Measurements from ENCODE around the gene FBXW11. TPM values are rescaled to one million over a fixed set of nuclear protein-coding genes. Genes with fewer than 3 reads are reported as not detected.

Gene FBXW11
- total RNA-seq, 4 donors from 2014 or later: 41.1 to 49.7 (median 43.0) TPM

DNA sequence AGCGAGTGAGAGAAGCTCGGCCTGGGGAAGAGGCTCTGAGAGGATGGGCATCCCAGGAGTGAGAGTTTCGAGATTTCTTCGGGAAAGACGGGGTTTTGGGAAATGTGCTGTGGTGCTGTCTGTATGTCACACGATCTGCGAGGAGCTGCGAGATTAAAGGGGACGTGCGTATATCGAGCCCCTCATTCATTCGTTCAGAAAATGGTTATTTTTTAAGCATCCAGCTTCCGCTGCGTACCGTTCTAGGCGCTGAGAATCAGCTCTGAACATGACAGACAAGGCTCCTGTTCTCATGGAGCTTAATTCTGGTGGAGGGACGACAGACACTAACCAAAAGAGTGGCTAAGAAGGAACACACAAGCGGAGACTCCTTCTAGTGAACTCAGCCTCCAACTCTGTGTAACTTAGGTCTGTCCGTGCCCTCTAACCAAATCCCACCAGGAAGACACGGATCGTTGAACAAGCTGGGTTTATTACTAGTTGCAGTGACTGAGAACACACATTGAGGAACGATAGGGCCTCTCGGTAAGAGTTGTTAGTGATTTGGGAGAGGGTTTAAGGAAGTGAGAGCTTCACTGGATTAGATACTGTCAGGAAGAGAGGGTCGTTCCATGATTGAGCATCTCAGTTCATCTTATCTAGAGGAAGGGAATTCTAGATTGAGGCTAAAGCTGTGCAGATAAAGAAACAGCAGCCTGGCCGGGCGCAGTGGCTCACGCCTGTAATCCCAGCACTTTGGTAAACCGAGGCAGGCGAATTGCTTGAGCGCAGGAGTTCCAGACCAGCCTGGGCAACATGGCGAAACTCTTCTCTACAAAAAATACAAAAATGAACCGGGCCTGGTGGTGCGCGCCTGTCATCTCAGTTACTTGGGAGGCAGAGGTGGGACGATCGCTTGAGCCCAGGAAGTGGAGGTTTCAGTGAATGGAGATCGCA lies 1.0 kb upstream of the FBXW11 start:
- DNase-seq (ENCODE audit: low spot score in 2 of 2): no peak
- Histone ChIP-seq H3K4me3 (peak overlapping the region; percentile 91), H3K27me3 (no peaks in the 10 kb centered on the region), H3K9me3 (no peaks in the 10 kb centered on the region), H3K4me1 (peaks cover 40% of the 10 kb centered on the region), H3K27ac (peak overlapping the region; percentile 96), H3K36me3 (no peaks in the 10 kb centered on the region)
- no peak for TF ChIP-seq EP300 (IDR thresholded peaks at IDR 0.05)
- TF ChIP-seq, protein P1, sequence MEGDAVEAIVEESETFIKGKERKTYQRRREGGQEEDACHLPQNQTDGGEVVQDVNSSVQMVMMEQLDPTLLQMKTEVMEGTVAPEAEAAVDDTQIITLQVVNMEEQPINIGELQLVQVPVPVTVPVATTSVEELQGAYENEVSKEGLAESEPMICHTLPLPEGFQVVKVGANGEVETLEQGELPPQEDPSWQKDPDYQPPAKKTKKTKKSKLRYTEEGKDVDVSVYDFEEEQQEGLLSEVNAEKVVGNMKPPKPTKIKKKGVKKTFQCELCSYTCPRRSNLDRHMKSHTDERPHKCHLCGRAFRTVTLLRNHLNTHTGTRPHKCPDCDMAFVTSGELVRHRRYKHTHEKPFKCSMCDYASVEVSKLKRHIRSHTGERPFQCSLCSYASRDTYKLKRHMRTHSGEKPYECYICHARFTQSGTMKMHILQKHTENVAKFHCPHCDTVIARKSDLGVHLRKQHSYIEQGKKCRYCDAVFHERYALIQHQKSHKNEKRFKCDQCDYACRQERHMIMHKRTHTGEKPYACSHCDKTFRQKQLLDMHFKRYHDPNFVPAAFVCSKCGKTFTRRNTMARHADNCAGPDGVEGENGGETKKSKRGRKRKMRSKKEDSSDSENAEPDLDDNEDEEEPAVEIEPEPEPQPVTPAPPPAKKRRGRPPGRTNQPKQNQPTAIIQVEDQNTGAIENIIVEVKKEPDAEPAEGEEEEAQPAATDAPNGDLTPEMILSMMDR (IDR thresholded peaks at IDR 0.05): no peak
- WGBS: 32% methylated on average over 37 of the region's 37 CpGs

DNA sequence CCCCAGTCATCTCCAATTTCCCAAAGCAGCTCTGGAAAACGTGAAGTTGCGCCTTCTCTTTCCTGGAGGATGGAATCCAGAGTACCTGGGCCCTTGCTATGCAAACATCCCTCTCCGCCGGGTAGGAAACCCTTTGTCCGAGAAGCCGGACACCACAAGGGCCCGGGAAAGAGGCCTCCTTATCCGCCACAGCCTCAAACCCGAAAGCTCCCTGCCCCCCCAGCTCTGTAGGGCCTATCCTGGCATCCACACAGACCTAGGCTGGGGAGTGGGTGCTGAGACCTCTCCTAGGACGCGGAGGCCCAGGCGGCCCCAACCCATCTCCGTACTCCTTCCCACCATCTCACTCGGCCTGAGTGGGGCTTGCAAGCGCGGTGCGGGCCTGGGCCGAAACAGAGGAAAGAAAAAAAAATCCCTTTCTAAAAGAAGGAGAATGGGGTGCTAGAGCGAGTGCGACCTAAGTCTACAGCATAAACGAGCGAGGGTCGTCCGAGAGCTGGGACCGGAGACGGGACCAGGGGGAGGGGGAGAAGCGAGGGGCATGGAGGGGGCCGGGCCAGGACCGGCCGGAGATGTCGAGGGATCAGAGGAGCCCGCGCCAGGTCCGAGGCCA lies 624 bp downstream of the FBXW11 start:
- peak overlapping the region; percentile 96 for H3K27ac ChIP-seq
- H3K27me3 ChIP-seq: no peaks in the 10 kb centered on the region
- H3K4me3 ChIP-seq: peak overlapping the region; percentile 91
- peak in 1 of 2 donors; percentile 65 for DNase-seq (ENCODE audit: low spot score in 2 of 2)
- WGBS: 1% methylated on average over 27 of the region's 34 CpGs
- peaks cover 46% of the 10 kb centered on the region for H3K4me1 ChIP-seq
- no peaks in the 10 kb centered on the region for H3K9me3 ChIP-seq
- no peak for TF ChIP-seq POLR2A (IDR thresholded peaks at IDR 0.05)
- TF ChIP-seq, protein P1 (IDR thresholded peaks at IDR 0.05): no peak
- no peak for TF ChIP-seq POLR2AphosphoS5 (IDR thresholded peaks at IDR 0.05)
- no peak for TF ChIP-seq EP300 (IDR thresholded peaks at IDR 0.05)
- no peaks in the 10 kb centered on the region for H3K36me3 ChIP-seq

DNA sequence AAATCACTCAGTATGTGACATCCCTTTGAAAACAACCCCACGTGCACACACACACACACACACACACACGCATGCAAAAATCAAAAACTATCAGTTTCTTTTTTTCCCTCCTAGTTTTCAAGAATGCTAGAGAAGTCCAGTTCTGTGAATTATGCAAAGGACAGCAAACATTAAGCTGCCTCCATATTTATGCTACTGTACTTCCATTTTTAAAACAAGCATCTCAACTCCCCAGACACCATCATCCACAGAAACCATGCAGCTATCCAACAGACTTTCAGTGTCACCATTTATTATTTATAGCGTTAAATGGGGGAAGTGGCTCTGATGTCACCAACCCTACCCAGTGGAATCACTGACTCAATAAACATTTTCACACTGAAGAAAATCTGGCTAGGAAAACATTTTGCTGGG lies 1.6 kb downstream of the FBXW11 start:
- no peak for DNase-seq (ENCODE audit: low spot score in 2 of 2)
- WGBS: 22% methylated on average over 3 of the region's 3 CpGs
- Histone ChIP-seq H3K4me1 (peaks cover 46% of the 10 kb centered on the region), H3K27ac (peak overlapping the region; percentile 96), H3K9me3 (no peaks in the 10 kb centered on the region), H3K4me3 (peak overlapping the region; percentile 91), H3K36me3 (no peaks in the 10 kb centered on the region), H3K27me3 (no peaks in the 10 kb centered on the region)
- TF ChIP-seq POLR2A (IDR thresholded peaks at IDR 0.05) (no peak), EP300 (IDR thresholded peaks at IDR 0.05) (no peak), POLR2AphosphoS5 (IDR thresholded peaks at IDR 0.05) (no peak)
- TF ChIP-seq, protein P1 (IDR thresholded peaks at IDR 0.05): no peak

DNA sequence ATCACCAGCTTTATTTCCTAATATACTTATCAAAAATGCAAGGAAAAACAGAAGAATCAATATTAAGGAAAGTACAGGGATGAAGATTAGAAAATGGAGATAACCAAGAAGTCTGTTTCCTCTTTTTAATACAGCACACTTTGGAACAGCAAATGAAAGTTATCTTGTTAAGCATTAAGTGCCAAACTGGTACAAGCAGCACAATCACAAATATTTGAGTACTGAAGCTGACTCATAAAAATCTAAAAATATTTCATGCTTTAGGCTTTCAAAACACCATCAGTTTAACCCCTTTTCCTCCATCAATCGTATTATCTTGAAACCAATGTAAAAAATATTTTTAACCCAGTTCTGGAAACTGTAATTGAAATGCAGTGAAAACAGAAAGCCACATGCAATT lies 2.7 kb downstream of the FBXW11 start:
- DNase-seq (ENCODE audit: low spot score in 2 of 2): no peak

More for the DNA sequence above, 2.7 kb downstream of the FBXW11 start:
- H3K27me3 ChIP-seq: no peaks in the 10 kb centered on the region
- 29% methylated on average over 1 of the region's 1 CpG for WGBS
- H3K4me1 ChIP-seq: peaks cover 46% of the 10 kb centered on the region
- no peak overlapping the region for H3K4me3 ChIP-seq
- TF ChIP-seq EP300 (IDR thresholded peaks at IDR 0.05) (no peak), POLR2AphosphoS5 (IDR thresholded peaks at IDR 0.05) (no peak), POLR2A (IDR thresholded peaks at IDR 0.05) (no peak)
- TF ChIP-seq, protein P1 (IDR thresholded peaks at IDR 0.05): no peak
- no peak overlapping the region for H3K27ac ChIP-seq
- no peaks in the 10 kb centered on the region for H3K9me3 ChIP-seq
- H3K36me3 ChIP-seq: no peaks in the 10 kb centered on the region

All from suprapubic skin (tissue), 4 donors.